ENCODE measurements around the gene UBE3B.

UBE3B gene

DNA sequence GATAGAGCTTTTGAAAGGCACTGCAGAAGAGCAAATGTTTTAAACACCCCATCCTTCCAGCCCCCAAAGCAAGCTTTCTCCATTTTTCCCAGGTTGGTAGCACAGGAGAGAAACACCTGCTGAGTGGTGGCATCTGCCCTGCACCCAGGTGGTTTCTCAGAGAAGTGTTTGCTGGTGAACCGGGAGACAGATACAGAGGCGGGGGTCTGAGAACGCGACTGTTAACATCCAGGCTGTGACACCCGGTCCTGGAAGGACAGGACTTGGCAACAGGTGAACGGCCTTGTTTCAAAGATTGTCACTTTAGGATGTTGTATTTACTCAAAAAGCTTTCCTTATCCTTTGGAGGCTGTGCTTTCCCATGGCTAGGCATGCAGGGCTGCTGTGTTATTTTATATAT is 77.3 kb downstream of the UBE3B start:
- DNase-seq, result no peak

DNA sequence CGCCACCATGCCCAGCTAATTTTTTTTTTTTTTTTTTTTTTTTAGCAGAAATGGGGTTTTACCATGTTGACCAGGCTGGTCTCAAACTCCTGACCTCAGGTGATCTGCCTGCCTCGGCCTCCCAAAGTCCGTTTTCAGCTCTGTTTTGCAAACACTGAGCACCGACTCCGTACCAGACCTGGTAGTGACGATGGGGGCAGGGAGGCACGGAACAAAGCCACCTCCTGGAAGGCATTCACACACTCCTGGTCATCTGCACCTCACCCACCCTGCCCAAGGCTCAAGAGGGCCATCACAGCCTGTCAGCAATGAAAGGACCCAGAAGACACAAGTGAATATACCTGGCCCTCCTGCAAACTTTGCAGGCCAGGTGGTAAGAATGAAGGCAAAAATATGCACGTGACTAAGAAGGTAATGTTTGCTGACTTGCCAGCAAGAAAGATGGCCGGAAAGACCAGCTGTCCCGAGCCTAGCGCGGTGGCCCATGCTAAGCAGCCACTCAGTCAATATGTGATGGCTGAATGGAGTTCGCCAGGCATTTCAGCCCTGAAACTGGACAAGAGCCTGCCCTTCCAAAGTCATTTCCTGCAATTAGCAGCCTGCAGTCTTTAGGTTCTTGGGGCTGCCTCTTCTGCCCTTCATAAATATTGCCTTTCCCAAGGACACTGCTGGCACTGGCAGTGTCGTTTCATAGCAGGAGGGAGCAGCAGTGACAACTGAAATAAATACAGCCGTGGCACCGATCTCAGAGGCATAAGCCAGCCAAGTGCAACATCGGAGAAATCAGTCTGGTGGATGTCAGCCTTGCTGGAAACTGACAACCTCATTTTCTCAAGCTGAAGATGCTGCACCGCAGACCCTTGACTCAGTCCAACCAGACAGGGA is 78.2 kb downstream of the UBE3B start:
- no peak for DNase-seq

DNA sequence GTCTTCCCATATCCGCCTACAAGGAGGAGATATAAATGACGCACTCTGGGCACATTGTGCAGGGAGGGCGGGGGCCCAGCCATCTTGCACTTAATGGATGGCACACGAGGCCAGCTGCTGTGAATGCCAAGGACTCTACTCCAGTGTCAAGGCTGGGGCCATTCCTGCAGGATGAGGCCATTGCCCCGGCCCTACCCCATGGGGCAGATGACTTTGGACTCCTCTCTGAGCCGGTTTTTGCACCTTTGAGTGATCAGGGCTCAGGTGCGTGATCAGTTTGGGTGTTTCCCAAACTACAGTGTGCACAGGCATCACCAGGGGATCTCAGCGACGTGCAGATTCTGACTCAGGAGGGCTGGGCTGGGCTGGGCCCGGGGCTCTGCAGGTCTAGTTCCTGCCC is 79.8 kb downstream of the UBE3B start:
- no peak for DNase-seq

DNA sequence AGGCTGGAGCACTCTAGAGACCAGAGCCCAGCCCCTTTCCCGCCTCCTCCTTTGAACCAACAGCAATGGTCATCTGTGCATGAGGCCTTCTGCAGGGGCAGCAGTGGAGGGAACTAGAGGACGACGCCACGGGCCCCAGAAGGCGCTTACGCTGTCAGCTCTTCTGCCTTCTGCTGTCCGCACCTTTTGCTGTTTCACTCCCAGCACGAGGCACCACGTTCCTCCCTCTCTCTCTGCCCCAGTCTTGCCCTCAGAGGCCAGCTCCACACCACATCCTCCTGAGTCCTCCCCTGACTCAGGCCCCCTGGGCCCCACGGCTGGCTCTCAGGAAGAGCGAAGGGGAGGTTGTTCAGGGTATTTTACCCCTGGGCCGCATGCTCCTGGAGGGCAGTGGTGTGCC is 80.4 kb downstream of the UBE3B start:
- DNase-seq, result no peak

DNA sequence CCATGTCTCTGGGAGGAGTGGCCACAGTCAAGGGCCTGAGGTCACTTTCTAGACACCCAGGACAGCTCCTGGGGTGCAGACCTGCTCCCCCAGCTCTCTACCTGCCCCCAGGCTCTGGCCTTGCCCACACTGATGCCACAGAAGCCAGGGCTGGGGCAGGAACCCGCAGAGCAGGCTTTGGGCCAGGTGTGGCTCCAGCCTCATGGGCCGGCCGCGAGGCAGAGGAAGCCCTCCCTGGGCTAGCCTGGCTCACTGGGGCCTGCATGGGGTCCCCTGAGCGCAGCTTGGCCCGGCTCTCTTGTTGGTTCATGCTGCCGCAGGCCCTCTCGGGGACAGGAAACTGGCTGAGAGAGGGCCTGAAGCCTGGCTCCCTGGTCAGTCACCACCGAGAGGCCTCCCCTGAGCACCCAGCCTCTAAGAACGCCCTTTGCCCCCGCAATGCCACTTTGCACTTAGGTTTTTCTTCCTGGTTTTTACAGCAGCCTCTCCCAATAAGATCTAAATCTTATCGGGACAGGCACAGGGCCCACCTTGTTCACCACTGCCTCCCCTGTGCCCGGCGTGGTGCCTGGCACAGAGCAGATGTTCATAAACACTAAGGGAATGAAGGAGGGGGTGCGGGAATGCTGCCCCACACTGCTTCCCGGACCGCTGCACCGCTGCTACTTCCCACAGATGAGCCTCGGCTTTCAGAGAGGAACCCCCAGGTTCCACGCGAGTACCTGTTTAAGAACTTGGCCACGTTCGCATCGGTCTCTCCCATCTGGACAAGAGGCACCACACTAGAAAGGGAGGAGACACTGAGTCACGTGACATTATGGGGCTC is 81.2 kb downstream of the UBE3B start:
- no peak for DNase-seq

DNA sequence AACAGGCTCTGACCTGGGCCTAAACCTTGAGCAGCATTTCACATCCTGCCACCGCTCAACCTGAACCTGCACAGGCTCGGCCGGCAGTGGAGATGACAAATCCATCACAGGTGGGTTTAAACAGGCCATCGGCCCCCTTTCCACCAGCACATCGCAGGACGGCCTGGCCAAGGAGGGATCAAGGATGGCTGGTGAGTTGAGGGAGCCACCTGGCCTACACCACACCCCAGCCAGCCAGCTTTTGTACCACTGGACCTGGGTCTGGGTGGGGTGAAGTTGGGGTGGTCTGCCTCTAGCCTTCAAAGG is 81.7 kb downstream of the UBE3B start:
- no peak for DNase-seq

DNA sequence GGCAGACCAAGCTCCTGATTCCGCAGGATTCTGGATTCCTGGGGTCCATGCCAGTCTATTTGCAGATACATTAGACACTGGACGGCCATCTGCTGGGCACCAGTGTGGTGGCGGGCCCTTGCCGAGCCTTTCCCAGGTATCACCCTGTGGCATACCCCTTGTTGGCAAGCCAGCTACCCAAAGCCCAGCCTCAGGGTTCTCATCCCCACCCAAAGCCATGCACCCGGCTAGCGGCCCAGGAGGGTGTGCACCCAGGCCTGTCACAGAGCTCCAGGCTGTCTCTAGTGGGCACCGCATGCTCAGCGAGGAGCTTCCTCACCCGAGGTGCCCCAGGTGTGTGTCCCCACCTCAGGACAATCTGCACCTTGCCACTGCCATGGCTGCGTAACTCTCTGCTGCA is 82.2 kb downstream of the UBE3B start:
- no peak for DNase-seq

DNA sequence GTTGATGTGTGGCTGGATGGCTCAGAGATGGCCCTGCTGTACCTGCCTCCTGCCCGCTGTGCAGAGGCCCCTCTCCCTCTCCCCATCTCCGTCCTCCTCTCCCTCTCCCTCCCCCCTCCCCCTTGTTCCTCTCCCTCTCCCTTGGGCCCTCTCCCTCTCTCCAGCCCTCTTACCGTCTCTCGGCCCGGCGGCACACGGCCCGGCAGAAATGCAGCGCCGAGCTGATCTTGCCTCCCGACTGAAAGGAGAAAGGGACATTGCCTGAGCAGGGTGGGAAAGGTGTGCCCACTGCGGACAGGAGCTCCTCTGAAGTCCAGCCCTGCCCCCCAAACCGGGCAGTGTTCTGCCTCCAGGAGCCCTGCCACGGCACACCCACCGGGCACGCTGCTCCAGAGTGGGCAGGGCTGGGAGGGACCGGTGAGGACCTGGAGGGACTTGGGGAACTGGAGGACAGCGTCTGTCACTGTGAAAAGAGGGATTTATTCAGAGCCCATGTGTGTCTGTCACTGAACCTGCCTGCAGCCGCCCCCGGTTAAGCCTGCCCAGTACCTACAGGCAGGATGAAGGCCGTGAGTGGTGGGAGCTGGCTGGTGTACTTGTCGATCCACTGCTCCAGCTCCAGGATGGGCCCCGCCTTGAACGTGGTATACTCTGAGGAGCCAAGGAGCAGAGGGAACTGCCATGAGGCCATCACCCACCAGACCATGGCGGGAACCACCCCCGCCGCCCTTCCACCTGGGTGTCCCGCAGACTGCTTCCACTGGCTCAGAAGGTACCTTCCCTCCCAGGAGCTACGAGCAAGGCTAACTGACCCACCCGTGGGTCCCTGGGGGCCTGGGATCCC is 83.7 kb downstream of the UBE3B start:
- DNase-seq, result no peak

DNA sequence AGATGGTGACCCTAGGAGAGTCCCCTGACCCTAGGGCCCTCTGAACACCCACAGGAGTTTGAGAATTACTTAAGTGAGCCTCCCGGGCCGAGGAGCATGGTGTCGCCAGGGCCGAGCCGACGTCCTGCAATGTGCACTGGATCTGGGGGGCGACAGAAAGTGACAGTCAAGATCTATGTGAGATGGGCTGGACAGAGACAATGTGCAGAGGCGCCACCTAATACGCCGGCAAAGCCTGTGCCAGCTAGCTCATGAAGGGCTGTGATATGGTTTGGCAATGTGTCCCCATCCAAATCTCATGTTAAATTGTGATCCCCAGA is 84.2 kb downstream of the UBE3B start:
- DNase-seq, result no peak

DNA sequence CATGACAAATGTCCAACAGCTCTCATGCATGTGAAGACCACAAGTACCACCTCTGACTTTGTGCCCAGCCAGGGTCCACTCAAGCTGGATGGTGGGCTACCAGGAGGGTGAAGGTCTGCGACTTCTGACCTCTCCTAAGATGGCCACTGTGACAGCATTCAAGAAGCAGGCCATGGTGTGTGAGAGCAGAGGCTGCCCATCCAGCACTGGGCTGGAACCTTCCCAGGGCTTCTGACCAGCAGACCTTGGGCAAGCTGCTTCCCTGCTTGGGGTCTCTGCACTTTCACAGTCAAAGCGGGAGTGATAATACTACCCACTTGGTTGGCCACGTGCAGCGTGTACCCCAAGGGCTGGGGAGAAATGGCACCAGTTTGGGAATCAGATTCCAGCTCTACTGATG is 85.4 kb downstream of the UBE3B start:
- DNase-seq, result no peak

DNA sequence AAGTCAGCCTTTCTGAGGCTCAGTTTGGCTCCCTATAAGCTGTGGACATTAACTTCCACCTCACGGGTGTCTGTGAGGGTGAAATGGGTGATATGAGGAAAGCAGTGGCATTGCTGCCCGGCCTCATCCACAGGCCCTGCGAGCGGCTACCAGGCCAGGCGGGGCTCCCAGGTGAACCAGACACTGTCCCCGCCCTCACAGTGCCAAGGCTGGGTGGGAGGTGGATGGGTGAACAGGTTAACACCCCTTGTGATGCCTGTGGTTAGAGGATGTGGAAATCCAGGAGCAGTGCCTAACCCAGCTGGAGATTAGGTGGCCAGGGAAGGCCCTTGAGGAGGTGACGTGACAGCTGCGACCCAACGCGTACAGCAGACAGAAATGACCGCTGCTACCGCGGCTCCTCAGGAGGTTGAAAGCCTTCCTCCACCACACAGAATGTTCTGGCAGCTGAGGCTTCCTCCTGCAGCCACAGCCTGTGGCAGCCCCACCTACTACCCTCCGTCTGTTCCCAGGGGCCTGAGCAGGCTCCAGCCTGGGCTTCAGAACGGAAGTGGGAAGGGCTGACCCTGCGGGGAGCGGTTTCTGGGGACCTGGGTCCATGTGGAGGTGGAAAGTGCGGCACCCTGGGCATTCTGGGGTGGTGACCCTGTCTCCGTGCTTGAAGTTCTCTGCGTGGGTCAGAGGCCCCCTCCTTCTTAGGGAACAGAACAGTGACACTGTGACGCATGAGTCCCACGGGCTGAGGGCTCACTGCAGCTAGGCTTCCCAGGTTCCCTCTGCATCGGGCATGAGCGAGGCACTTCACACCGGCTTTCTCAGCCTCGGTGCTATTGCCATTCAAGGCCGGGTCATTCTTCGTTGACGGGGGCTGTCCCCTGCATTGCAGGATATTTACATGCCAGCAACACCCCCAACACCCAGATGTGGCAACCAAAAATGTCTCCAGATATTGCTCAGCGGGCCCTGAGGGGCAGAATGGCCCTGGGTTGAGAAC is 86.2 kb downstream of the UBE3B start:
- no peak for DNase-seq

DNA sequence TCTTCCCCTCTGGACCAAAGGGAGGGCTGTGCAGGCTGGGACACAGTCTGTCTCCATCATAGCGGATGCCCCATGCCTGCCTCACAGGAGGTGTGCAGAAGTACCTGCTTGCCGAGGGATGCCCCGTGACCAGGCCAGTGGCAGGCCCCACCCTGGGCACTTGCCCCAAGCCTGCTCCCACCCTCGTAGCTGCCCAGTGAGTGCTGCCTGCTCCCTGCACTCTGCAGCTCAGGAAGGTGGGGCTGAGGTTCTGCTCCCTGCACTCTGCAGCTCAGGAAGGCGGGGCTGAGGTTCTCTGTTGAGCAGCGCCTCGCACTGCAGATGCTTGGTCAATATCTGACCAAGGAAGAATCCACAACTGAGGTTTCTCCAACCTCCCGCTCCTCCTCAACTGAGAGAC is 89.0 kb downstream of the UBE3B start:
- DNase-seq, result no peak

DNA sequence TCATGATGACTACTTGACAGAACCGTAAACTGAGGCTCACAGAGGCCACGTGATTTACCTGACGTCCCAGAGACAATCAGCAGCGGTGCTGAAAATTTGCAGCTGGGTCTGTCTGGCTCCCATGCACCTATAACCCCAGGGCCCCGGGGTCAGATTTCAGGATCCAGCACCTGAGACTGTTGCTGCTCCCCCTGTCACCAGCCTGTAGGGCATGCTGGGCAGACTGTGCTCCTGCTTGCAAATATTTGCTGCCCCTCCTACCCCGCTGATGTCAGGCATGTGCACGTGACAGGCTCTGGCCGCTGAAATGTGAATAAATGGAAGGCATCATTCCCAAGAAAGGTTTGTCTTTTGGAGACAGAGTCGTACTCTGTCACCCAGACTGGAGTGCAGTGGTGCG is 89.9 kb downstream of the UBE3B start:
- no peak for DNase-seq

DNA sequence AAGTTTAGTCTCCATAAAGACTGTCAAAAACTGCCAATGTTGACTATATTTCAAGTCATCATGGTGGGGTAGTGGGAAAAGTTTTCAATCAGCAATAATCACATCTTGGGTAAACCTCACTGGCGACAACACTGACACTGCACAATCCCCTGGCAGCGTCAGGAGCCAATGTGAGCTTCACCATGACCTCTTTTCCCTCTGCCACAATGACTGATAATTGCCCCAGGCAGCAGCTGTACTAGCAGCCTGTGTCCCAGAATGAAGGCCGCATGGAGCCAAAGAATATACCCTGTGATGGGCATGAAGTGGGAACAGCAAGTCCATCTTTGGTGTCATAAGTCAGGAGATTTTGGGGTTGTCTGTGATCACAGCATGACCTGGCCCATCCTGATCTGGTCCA is 90.5 kb downstream of the UBE3B start:
- no peak for DNase-seq

DNA sequence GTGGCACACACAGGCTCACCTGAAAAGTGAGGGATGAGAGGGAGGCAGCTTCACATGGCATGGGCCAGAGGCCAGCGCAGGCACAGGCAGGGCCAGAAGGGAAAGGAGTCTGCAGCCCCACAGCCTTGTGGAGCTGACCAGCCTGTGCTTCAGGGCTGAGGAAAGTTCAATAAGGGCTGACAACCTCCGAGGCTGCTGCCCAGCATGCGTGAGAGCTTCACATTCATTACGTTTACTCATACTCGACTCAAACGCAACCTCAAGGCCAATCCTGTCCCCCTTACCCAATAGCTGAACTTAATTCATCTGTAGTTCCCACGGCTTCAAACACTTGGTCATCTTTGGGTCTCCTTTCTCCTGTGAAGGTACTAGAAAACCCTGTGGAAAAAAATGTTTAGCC is 91.1 kb downstream of the UBE3B start:
- DNase-seq, result no peak

DNA sequence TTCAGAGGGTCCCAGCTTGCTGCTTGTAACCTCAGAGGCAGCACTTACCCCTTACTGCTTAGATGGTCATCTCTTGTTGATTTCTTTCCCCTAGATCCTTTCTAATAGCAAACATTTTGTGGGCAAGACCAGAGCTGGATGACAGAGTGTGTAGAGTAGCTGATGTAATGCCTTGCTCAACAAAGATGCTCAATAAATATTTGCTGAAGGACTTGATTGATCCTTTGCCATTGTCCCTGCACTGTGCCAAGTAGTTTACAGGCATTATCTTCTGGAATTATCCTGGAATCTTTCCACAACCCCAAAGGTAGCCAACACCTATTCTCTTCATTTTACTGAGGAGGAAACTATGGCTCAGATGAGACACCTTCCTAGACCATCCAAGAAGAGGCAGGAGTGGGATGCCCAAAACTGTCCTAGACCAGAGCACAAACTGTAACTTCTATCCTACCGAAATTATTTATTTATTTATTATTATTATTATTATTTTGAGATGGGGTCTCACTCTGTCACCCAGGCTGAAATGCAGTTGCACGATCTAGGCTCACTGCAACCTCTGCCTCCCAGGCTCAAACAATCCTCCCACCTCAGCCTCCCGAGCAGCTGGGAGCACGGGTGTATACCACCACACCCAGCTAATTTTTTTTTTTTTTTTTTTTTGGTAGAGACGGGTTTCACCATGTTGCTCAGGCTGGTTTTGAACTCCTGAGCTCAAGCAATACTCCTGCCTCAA is 94.5 kb downstream of the UBE3B start:
- no peak for DNase-seq

DNA sequence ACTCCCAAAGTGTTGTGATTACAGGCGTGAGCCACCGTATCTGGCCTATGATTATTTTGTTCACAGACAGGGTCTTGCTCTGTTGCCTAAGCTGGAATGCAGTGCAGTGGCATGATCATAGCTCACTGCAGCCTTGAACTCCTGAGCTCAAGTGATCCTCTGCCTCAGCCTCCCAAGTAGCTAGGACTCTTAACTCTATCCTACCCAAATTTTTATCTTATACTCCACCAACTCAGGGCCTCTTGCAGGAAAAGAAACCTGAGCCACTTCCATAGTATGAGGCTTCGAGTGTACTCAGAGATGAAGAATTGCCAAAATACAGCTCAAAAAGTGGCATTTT is 95.0 kb downstream of the UBE3B start:
- DNase-seq, result no peak

DNA sequence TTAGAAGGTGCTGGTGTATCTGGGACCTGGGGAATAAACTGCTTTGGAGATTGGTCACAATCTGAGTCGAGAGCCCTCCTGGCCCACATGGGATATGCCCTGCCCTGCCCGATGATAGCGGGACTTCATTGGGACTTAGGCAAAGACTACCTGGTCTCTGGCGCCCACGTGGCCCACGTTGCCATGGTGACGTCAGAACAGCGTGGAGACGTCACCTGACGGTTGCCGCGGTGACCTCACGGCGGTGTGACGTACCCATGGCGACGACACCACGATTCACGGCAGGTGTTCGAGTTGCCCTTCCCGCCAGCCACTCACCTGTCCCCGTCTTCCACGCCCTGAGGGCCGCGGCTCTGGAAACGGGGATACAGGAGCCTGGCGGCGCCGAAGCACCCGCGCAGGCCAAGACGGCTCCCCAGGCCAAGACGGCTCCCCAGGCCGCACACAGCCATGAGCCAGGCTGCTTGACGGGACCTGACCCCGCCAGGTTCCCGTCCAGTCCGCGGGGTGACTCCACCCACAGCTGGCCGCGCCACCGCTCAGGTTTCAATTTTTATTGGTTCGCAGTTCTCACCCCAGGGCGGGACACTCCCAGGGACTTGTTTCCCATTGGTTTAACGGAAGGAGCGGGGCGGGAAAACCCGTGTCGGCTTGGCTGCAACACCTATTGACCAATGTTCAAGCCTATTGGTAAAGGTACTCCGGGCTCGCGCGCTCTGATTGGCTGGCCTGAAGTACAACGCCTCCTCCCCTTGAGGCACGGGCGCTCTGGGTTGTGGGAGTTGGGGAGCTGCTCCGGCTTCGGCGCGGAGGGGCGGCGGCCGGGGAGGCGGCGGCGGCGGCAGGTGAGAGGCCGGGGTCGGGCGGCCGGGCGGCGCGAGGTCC is 95.8 kb downstream of the UBE3B start, which contains the start of the genes MMAB and MVK:
TSS of gene MMAB (minus strand) at position 476 of the 885 bp plus-strand sequence. CDS start at position 452, 24 bp downstream.
TSS of gene MVK (plus strand) at position 766 of the 885 bp plus-strand sequence. CDS start 1,029 bp downstream, outside the sequence.
- DNase-seq, result peak; percentile 99 to 100 (median 99)

DNA sequence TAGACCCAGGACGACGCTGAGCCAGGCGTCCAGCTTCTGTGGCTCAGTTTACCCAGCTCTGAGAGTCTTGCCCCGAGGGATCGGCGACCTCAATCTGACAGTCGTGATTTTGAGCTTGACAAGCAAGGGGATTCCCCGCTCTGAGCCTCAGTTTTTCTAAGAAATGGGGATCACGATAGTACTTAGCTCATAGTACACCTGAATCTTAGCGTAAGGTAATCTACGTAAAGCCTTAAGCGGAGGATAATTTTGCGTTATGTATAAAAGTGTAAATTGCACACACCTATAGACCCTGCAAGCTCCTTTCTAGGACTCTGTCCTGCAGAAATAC is 96.4 kb downstream of the UBE3B start:
- no peak for DNase-seq

DNA sequence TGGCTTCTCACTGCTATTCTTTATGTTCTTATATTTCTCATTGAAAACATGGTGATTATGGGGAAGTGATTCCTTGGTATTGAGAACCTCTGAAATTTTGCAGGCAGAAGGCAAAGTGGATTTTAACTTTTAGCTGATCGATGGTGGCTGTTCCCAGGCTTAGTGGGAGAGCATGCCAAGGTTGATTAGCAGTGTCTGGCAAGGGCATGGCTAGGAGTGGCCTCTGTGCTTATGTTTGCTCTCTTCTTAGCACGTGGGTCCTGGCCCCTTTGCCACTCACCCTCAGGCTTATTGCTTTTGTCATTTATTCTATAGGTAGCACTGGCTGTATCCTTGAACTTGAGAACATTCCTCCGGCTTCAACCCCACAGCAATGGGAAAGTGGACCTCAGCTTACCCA is 98.2 kb downstream of the UBE3B start:
- DNase-seq, result no peak
